ENCODE data around the gene HSPA9. TPM values are rescaled to one million over a fixed set of nuclear protein-coding genes. Genes with fewer than 3 reads are reported as not detected.

Gene HSPA9
- 100 to 1,000 TPM; 302 to 349 (median 343) TPM for polyA plus RNA-seq (ENCODE audit: insufficient read length in 4 of 4)

GRCh38 chr5:138575194-138576015, at the start of gene HSPA9:
Gene HSPA9 (minus strand): TSS chr5:138575401. CDS start chr5:138575318, 83 bp downstream.
- peak; percentile 99 for DNase-seq (ENCODE audit: low read depth in 4 of 4, low spot score in 3 of 4)

- no peak for DNase-seq (ENCODE audit: low read depth in 4 of 4, low spot score in 3 of 4)
Measured at GRCh38 chr5:138623053-138623452, 47.9 kb upstream of the HSPA9 start.

- no peak for DNase-seq (ENCODE audit: low read depth in 4 of 4, low spot score in 3 of 4)
Measured at GRCh38 chr5:138622051-138622450, 46.9 kb upstream of the HSPA9 start.

GRCh38 chr5:138620663-138621224, 45.5 kb upstream of the HSPA9 start:
- no peak for DNase-seq (ENCODE audit: low read depth in 4 of 4, low spot score in 3 of 4)

- DNase-seq (ENCODE audit: low read depth in 4 of 4, low spot score in 3 of 4) = no peak
Measured at GRCh38 chr5:138616508-138616907, 41.3 kb upstream of the HSPA9 start.

GRCh38 chr5:138615461-138615860, 40.3 kb upstream of the HSPA9 start:
- no peak for DNase-seq (ENCODE audit: low read depth in 4 of 4, low spot score in 3 of 4)

- no peak for DNase-seq (ENCODE audit: low read depth in 4 of 4, low spot score in 3 of 4)
Measured at GRCh38 chr5:138611678-138612218, 36.5 kb upstream of the HSPA9 start.

- peak in 1 of 4 donors; percentile 59 for DNase-seq (ENCODE audit: low read depth in 4 of 4, low spot score in 3 of 4)
Measured at GRCh38 chr5:138610918-138611677, 35.9 kb upstream of the HSPA9 start.

GRCh38 chr5:138610415-138610917, 35.3 kb upstream of the HSPA9 start:
- no peak for DNase-seq (ENCODE audit: low read depth in 4 of 4, low spot score in 3 of 4)

GRCh38 chr5:138606378-138607064, 31.3 kb upstream of the HSPA9 start:
- DNase-seq (ENCODE audit: low read depth in 4 of 4, low spot score in 3 of 4) = no peak

- DNase-seq (ENCODE audit: low read depth in 4 of 4, low spot score in 3 of 4) = no peak
Measured at GRCh38 chr5:138605254-138605972, 30.2 kb upstream of the HSPA9 start.

GRCh38 chr5:138604176-138604785, 29.1 kb upstream of the HSPA9 start:
- no peak for DNase-seq (ENCODE audit: low read depth in 4 of 4, low spot score in 3 of 4)

GRCh38 chr5:138603249-138603920, 28.2 kb upstream of the HSPA9 start:
- no peak for DNase-seq (ENCODE audit: low read depth in 4 of 4, low spot score in 3 of 4)

- DNase-seq (ENCODE audit: low read depth in 4 of 4, low spot score in 3 of 4) = no peak
Measured at GRCh38 chr5:138602371-138603000, 27.3 kb upstream of the HSPA9 start.

GRCh38 chr5:138601444-138601843, 26.2 kb upstream of the HSPA9 start:
- no peak for DNase-seq (ENCODE audit: low read depth in 4 of 4, low spot score in 3 of 4)

- DNase-seq (ENCODE audit: low read depth in 4 of 4, low spot score in 3 of 4) = no peak
Measured at GRCh38 chr5:138600446-138600845, 25.2 kb upstream of the HSPA9 start.

GRCh38 chr5:138597661-138598400, 22.6 kb upstream of the HSPA9 start:
- no peak for DNase-seq (ENCODE audit: low read depth in 4 of 4, low spot score in 3 of 4)

All from right renal pelvis (tissue), 4 donors.